AG09309 (cell line): ENCODE results near the gene SOCS2.

Experiments
- DNase-seq: peaks from one replicate; pipeline ENCODE4 v3.0.0-alpha.2; 2010; ENCODE audit warnings: low read depth
- H3K4me3 ChIP-seq: 2 replicates; pipeline ENCODE4 v1.5.1; 2011; ENCODE audit warnings: mild to moderate bottlenecking, low read depth, low read length, moderate library complexity; ENCODE audit not compliant: control insufficient read depth
- TF ChIP-seq, protein P1 (sequence below): IDR thresholded peaks from 2 replicates; pipeline ENCODE4 v1.5.1; 2011; ENCODE audit warnings: mild to moderate bottlenecking, low read depth, low read length, inconsistent platforms; ENCODE audit not compliant: insufficient read depth, control insufficient read depth; ENCODE audit errors: missing control alignments

Gene SOCS2

DNA sequence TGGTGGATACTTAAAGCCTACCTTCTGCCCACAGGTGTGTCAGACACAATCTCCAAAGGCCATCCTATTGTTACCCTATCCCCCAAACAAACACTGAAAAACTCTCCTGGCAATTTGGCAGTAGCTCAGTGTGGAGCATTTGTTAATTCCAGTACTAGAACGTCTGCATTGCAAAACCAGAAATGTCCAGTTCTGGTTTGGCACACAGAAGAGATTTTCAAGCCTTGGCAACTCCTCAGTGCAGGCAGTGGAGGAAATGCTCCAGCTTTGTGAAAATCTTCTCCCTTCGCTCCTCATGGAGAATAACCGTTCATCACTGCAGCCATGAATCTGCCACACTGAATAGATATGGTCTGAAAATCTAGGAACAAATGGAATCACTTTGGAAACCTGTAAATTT is 5.3 kb upstream of the SOCS2 start:
- H3K4me3 ChIP-seq: no peak overlapping the region
- DNase-seq: no peak
- TF ChIP-seq, protein P1, sequence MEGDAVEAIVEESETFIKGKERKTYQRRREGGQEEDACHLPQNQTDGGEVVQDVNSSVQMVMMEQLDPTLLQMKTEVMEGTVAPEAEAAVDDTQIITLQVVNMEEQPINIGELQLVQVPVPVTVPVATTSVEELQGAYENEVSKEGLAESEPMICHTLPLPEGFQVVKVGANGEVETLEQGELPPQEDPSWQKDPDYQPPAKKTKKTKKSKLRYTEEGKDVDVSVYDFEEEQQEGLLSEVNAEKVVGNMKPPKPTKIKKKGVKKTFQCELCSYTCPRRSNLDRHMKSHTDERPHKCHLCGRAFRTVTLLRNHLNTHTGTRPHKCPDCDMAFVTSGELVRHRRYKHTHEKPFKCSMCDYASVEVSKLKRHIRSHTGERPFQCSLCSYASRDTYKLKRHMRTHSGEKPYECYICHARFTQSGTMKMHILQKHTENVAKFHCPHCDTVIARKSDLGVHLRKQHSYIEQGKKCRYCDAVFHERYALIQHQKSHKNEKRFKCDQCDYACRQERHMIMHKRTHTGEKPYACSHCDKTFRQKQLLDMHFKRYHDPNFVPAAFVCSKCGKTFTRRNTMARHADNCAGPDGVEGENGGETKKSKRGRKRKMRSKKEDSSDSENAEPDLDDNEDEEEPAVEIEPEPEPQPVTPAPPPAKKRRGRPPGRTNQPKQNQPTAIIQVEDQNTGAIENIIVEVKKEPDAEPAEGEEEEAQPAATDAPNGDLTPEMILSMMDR: no peak

DNA sequence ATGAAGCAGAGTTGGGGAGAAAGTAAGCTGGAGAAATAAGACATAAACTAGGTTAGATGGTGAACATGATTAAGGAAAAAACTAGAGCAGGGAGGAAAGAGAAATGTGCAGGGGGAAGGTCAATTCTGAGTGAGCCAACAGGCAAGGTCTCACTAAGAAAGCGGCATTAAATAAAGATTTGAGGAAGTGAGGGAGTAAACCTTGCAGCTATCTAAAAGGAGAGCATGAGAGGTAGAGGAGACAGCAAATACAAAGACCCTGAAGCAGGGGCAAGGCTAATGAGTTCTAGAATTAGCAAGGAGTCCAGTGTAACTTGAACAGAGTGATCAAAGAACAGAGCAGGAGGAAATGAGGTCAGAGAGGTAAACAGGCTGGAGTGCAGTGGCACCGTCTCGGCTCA is 4.4 kb upstream of the SOCS2 start:
- DNase-seq: no peak
- TF ChIP-seq, protein P1: no peak
- H3K4me3 ChIP-seq: no peak overlapping the region

DNA sequence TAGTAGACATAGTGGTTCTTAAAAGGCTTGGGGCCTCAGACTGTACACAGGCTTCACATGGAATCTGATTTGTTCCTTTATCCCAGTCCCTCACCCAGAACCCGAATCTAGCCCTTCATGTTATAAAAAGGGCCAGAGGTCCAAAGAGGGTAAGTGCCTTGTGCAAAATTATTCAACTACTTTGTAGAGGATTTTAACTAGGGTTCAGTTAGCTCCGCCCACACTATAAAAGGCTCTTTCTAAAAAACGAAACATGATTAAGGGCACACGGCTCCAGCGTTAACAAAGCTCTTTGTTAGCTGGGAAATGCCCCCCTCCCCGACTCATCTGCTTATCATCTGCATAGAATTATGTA is 3.2 kb upstream of the SOCS2 start:
- DNase-seq: no peak
- H3K4me3 ChIP-seq: peak overlapping the region; percentile 83
- TF ChIP-seq, protein P1: no peak

DNA sequence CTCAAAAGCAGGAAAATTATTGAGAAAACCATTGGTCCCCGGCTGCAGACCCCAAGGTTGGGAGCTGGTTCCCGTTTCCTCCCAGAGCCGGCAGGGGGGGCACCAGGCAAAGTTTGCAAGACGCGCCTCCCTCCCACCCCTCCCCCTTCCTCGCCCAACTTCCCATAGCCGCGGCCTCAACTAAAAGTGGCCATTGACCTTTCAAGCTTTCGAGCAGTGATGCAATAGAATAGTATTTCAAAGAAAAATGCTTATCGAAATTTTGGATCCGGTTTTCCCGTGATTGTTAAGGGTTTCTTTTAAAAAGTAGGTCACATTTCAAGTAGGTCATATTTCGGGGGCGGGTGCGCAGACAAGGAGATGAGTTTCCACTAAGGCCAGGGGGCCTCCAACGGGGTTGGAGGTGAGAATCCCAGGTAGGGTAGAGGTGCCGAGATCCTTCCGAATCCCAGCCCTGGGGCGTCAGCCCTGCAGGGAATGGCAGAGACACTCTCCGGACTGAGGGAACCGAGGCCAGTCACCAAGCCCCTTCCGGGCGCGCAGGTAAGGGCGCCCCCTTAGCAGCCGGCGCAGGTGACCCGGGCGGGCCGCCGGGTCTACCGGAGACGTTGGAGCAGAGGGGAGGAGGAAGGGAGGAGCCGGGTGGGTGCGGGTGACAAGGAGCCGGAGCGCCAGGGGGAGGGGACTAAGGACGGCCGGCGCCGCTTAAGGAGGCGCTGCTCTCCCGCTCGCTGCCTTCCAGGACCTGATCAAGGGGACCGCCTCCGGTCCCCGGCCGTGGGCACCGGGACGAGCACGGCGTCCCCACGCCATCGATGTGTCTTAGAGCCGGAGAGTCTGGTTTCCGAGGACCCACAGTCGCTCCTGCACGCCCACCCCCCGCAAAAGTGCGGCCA is 2.6 kb upstream of the SOCS2 start:
- no peak for DNase-seq
- peak overlapping the region; percentile 83 for H3K4me3 ChIP-seq
- TF ChIP-seq, protein P1: peak; percentile 88

DNA sequence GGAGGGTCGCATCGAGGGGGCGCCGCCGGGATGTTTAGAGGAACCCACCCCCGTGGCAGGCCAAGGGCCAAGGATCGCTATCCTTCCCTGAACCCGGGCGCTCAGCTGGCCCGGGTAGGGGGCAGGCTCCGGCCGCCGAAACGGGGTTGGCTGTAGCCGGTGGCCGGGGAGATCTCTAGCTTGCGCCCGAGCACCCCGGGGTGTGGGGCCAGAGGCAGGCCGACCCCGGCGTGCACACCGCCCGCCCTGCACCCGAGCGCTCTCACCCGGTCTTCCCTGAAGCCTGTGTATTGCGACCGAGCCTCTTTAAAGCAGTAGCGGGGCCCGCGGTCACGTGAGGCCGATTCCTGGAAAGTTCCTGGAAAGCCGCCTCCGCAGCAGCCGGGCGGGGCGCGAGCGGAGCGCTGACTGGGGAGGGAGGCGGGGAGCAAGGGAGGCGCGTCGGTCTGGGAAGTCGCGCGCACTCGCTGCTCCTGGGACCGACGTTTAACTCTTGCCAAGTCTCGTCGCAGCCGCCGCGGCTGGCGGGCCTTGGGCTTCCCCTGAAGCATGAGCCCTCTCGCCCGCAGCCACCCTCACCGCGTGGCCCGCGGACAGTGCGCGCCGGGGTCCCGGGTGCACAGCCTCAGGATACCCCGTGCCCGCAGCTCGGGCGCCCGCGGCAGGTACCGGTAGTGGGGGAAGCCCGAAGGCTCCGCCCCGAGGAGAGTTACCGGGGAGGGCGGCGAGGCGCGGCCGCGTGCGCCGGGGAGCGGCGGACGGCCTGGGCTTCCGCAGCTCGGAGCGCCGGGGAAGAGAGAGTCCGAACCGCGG is 1.7 kb upstream of the SOCS2 start:
- DNase-seq: peak; percentile 77
- peak overlapping the region; percentile 83 for H3K4me3 ChIP-seq
- TF ChIP-seq, protein P1: no peak

DNA sequence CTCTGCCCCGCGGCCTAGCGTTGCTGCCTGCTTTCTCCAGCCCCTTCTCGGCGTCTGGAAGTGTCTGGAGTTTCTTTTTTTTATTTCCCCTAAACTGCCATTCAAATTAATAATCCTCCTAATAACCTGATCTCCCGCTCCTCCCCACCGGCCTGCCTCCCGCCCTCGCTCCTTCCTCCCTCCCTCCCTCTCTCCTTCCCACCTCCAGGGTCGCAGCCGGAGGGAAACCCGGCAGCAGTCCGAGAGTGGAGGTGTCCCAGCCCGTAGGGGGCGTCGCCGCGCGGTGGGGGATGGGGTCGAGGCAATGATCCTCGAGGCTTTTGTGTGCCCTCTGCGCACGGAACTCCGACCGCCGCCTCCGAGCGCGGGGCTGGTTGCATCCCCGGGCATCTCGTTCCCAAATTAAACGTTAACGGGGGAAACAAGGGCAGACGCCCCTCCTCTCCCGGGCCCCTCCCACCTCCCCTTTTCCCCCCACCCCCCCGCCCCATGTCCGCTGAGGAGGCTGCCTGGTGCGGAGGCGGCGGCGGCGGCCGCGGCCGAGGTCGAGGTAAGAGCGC is 1.0 kb upstream of the SOCS2 start:
- DNase-seq: no peak

More for the DNA sequence above, 1.0 kb upstream of the SOCS2 start:
- peak overlapping the region; percentile 83 for H3K4me3 ChIP-seq
- TF ChIP-seq, protein P1: peak; percentile 36
